Measurements from ENCODE around the gene HSD17B2.

HSD17B2 gene

DNA sequence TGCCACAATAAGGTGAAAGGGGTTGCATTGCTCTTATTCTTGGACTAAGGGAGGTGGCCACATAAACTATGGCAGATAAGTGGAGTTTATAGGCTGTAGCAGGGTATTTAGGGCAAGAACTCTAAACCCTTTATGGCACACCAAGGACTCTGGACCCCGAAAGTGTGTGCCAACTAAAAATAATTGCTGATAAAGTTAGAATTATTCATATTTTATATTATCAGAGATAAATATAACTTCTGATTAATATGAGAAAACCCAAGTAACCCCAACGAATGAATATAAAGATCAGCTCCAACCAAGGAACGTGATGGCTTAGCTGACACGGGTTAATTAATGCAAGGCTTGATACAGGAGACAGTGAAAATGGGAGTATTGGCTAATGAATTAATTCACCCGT is 15.0 kb upstream of the HSD17B2 start:
- no peak for TF ChIP-seq ZFX (IDR thresholded peaks at IDR 0.05)
- TF ChIP-seq, protein P1, sequence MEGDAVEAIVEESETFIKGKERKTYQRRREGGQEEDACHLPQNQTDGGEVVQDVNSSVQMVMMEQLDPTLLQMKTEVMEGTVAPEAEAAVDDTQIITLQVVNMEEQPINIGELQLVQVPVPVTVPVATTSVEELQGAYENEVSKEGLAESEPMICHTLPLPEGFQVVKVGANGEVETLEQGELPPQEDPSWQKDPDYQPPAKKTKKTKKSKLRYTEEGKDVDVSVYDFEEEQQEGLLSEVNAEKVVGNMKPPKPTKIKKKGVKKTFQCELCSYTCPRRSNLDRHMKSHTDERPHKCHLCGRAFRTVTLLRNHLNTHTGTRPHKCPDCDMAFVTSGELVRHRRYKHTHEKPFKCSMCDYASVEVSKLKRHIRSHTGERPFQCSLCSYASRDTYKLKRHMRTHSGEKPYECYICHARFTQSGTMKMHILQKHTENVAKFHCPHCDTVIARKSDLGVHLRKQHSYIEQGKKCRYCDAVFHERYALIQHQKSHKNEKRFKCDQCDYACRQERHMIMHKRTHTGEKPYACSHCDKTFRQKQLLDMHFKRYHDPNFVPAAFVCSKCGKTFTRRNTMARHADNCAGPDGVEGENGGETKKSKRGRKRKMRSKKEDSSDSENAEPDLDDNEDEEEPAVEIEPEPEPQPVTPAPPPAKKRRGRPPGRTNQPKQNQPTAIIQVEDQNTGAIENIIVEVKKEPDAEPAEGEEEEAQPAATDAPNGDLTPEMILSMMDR (conservative IDR thresholded peaks at IDR 0.05) = no peak

DNA sequence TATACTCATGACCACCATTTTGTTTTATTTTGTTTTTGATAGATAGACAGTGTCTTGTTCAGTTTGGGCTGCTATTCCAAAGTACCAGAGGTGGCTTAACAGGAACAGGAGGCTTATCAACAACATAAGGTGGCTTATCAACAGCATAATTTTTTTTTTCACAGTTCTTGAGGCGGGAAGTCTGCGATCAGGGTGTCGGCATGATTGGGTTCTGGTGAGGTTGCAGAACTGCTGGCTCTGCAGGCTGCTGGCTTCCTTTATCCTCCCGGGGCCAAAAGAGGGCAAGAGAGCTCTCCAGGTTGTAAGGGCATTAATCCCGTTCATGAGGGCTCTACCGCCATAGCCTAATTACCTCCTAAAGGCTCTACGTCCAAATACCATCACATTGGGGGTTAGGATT is 11.8 kb upstream of the HSD17B2 start:
- no peak for TF ChIP-seq ZFX (IDR thresholded peaks at IDR 0.05)
- TF ChIP-seq, protein P1 (conservative IDR thresholded peaks at IDR 0.05) = no peak
- H3K27ac ChIP-seq = no peak overlapping the region

More for the DNA sequence above, 15.0 kb upstream of the HSD17B2 start:
- H3K27ac ChIP-seq = no peak overlapping the region

DNA sequence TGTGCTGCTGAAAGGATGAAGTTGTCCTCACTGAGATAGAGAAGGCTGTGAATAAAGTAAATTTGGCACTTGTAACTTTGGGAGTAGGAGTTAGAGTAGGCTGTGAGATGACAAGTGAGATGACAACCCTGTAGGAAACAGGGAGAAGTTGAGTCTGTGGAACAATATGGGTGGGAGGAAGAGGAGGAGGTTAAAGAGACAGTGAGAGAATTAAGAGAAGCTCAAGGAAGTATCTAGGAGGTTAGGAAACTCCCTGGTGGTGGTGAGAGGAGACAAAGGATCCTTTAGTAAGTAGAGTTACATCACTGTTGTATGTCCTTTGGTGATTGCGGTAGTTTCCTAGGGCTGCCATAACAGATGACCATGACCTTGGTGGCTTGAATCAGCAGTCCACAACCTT is 10.7 kb upstream of the HSD17B2 start:
- TF ChIP-seq, protein P1 (conservative IDR thresholded peaks at IDR 0.05) = no peak
- no peak for TF ChIP-seq ZFX (IDR thresholded peaks at IDR 0.05)
- H3K27ac ChIP-seq = no peak overlapping the region

DNA sequence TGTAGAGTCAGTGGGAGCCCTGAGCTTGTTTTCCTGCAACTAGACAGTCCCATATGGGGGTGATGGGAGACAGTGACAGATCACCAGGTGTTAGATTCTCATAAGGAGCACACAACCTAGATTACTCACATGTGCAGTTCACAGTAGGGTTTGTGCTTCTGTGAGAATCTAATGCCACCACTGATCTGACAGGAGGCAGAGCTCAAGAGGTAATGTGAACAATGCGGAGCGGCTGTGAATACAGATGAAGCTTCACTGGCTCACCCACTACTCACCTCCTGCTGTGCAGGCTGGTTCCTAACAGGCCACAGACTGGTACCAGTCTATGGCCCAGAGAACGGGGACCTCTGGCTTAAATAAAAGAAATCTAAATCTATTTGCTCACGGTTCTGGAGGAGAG is 10.2 kb upstream of the HSD17B2 start:
- TF ChIP-seq, protein P1 (conservative IDR thresholded peaks at IDR 0.05) = no peak
- TF ChIP-seq ZFX (IDR thresholded peaks at IDR 0.05) = no peak
- H3K27ac ChIP-seq = no peak overlapping the region

DNA sequence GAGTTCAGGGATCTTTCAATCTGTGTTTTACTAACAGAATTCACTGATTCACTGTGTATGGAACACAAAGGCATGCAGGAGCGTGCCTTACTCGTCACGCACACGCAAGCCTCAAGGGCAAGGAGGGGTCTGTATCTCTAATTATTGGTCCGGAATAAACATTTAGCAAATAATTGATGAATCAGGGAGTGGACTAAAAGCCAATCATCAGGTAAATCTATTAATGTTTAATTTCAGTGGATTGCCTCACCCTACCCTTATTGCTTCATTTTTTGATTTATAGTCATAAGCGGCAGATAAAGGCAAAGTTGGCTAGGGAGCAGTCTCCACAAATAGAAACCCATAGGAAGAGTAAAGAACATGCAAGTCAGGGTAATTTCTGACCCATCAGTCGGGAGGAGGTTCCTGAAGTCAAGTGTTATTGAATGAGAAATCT is 7.4 kb upstream of the HSD17B2 start:
- no peak overlapping the region for H3K27ac ChIP-seq
- no peak for TF ChIP-seq ZFX (IDR thresholded peaks at IDR 0.05)
- TF ChIP-seq, protein P1 (conservative IDR thresholded peaks at IDR 0.05) = no peak

DNA sequence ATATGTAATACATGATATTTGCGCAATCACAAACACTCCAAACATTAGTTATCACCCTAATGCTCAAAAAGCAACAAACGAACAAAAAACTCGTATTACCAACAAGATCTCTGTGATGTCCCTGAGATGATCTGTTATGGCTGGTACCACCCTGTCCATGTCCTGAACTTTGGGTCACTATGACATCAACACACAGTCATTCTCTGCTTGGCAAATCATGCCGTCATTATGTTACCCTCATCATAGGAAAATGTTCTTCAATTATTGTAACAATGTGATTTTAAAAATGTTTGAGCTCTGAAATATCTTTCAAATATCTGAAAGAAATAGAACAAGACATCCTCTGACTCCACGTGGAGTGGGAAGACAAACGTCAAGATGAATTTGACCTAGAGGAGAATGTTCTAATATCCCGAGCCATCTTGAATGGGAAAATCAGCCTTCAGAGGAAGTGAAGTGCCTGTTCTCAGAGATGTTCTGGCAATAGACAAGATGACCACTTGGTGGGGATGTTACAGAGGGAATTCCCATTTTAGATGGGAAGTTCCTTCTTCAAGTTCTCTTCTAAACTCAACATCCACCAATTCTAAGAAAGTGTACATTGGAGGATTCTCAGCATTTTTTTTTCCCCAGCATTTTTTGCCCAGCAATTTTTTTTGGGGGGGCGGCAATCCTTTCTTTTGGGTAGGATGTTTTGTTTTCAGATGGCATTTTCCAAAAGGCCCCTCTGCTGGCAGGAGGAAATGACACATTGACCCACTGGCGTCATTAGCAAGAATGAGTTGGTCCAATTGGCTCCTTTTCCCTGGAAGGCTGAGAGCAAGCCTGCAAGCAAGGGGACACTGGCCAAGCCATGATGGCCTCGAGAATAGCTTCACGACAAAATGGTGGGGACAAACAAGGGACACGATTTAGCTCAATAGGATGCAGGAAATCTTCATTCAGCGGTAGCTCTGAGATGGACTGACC is 3.7 kb upstream of the HSD17B2 start:
- H3K27ac ChIP-seq = no peak overlapping the region; the same call in 1 of the 2 replicates
- TF ChIP-seq, protein P1 (conservative IDR thresholded peaks at IDR 0.05) = peak; percentile 69
- no peak for TF ChIP-seq ZFX (IDR thresholded peaks at IDR 0.05)

DNA sequence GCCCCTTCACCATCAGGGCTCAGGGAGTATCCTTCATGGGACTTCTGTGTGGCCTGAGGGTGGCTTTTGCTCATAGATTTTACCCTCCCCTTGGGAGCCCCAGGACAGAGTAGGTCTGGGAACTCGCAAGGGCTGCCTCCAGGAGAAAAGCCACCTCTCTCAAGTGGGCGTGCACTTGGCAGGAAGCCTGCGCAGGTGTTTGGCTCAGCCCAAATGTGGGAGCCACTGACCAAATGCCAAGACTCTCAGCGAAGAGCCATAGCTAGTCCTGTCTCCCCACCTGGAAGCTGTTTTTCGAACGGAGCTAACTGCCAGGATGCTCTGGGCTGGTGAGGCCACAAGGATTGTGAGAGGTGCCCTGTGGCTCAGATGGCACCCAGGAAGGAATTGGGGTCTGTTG is 2.0 kb upstream of the HSD17B2 start:
- no peak overlapping the region for H3K27ac ChIP-seq
- TF ChIP-seq, protein P1 (conservative IDR thresholded peaks at IDR 0.05) = no peak
- no peak for TF ChIP-seq ZFX (IDR thresholded peaks at IDR 0.05)
